GM23338 (cell line): ENCODE data around the gene FASLG. TPM values are rescaled to one million over a fixed set of nuclear protein-coding genes. Genes with fewer than 3 reads are reported as not detected.

Source experiments
- ATAC-seq: fragments of 200-7000 bp; cut with Tn5 transposase; 3 replicates; pipeline ENCODE4 v1.9.1; 2020
- DNase-seq: peaks from one replicate; pipeline ENCODE4 v3.0.0-alpha.2; 2015; ENCODE audit warnings: low spot score
- H2AFZ ChIP-seq: fragments of 200-600 bp; sonication (generic); 2 replicates; pipeline ENCODE4 v1.8.0; 2016; ENCODE audit warnings: antibody characterized with exemption, mild to moderate bottlenecking, moderate library complexity
- H3F3A ChIP-seq: fragments of 200-600 bp; sonication (generic); replicated peaks from 2 replicates; pipeline ENCODE4 v1.8.0; 2017; ENCODE audit warnings: antibody characterized with exemption, mixed run types, low read depth
- H3K27ac ChIP-seq: fragments of 200-600 bp; sonication (generic); 2 replicates; pipeline ENCODE4 v1.6.1; 2016; ENCODE audit warnings: low read depth
- H3K27me3 ChIP-seq: fragments of 200-600 bp; sonication (generic); 2 replicates; pipeline ENCODE4 v1.8.0; 2016; ENCODE audit warnings: mild to moderate bottlenecking, mixed run types, moderate library complexity; ENCODE audit not compliant: insufficient read depth
- H3K36me3 ChIP-seq: fragments of 200-600 bp; sonication (generic); 2 replicates; pipeline ENCODE4 v1.8.0; 2016; ENCODE audit warnings: mild to moderate bottlenecking; ENCODE audit not compliant: insufficient read depth
- H3K4me1 ChIP-seq: fragments of 200-600 bp; sonication (generic); 2 replicates; pipeline ENCODE4 v1.8.0; 2016; ENCODE audit warnings: mild to moderate bottlenecking, moderate library complexity; ENCODE audit not compliant: insufficient read depth
- H3K4me2 ChIP-seq: fragments of 200-600 bp; sonication (generic); 2 replicates; pipeline ENCODE4 v1.7.1; 2017; ENCODE audit warnings: mixed run types
- H3K4me3 ChIP-seq: fragments of 200-600 bp; sonication (generic); 2 replicates; pipeline ENCODE4 v1.6.1; 2016; ENCODE audit warnings: mixed run types
- H3K79me2 ChIP-seq: fragments of 200-600 bp; sonication (generic); replicated peaks from 2 replicates; pipeline ENCODE4 v1.8.0; 2017; ENCODE audit warnings: mild to moderate bottlenecking; ENCODE audit not compliant: insufficient read depth
- H3K9me2 ChIP-seq: fragments of 200-600 bp; sonication (generic); 2 replicates; pipeline ENCODE4 v1.8.0; 2017; ENCODE audit not compliant: insufficient read depth
- H4K20me1 ChIP-seq: fragments of 200-600 bp; sonication (generic); replicated peaks from 2 replicates; pipeline ENCODE4 v1.8.0; 2017; ENCODE audit warnings: mild to moderate bottlenecking; ENCODE audit not compliant: insufficient read depth
- H3K27ac Mint-ChIP-seq: 2 replicates; pipeline ENCODE4 v1.8.0; 2020; ENCODE audit warnings: inconsistent platforms, mild to moderate bottlenecking, moderate library complexity, mixed read lengths
- H3K27me3 Mint-ChIP-seq: 3 replicates; pipeline ENCODE4 v1.8.0; 2022; ENCODE audit warnings: low read depth, mild to moderate bottlenecking, moderate library complexity, mixed read lengths, inconsistent platforms; ENCODE audit not compliant: insufficient read depth, poor library complexity
- H3K36me3 Mint-ChIP-seq: 3 replicates; pipeline ENCODE4 v1.8.0; 2021; ENCODE audit warnings: low read depth, mild to moderate bottlenecking, inconsistent platforms, moderate library complexity, mixed read lengths
- H3K4me1 Mint-ChIP-seq: 3 replicates; pipeline ENCODE4 v1.8.0; 2020; ENCODE audit warnings: mild to moderate bottlenecking, inconsistent platforms, mixed read lengths
- H3K4me3 Mint-ChIP-seq: 3 replicates; pipeline ENCODE4 v1.8.0; 2021; ENCODE audit warnings: moderate library complexity, mild to moderate bottlenecking, inconsistent platforms, mixed read lengths
- H3K9me3 Mint-ChIP-seq: 3 replicates; pipeline ENCODE4 v1.8.0; 2020; ENCODE audit warnings: moderate library complexity, mild to moderate bottlenecking, inconsistent platforms, mixed read lengths
- CREB1 ChIP-seq: fragments of 250-450 bp; sonication (Bioruptor Pico); IDR thresholded peaks from 2 replicates; pipeline ENCODE4 v1.5.0; 2020; ENCODE audit warnings: low read depth, mild to moderate bottlenecking, moderate library complexity
- CTCF ChIP-seq, 2 experiments: fragments of 200-600 bp in 1 of 2; sonication (generic) in 1 of 2; conservative IDR thresholded peaks; 2 replicates each; pipeline versions ENCODE4 v1.5.1 to v1.6.1; 2016 to 2017; ENCODE audit warnings: antibody characterized with exemption in 2 of 2, low read depth in 2 of 2, mild to moderate bottlenecking in 2 of 2, moderate library complexity in 1 of 2
- ETS1 ChIP-seq: IDR thresholded peaks from 2 replicates; pipeline ENCODE4 v1.6.1; 2016; ENCODE audit warnings: antibody characterized with exemption
- EZH2 ChIP-seq: fragments of 200-600 bp; sonication (generic); IDR thresholded peaks from one replicate; pipeline ENCODE4 v1.8.0; 2017; ENCODE audit warnings: antibody characterized with exemption, mild to moderate bottlenecking, low read depth; ENCODE audit not compliant: unreplicated experiment
- EZH2phosphoT487 ChIP-seq: fragments of 200-600 bp; sonication (generic); IDR thresholded peaks from one replicate; pipeline ENCODE4 v1.8.1; 2018; ENCODE audit warnings: antibody characterized with exemption; ENCODE audit not compliant: unreplicated experiment
- JUNB ChIP-seq: IDR thresholded peaks from one replicate; pipeline ENCODE4 v1.6.1; 2016; ENCODE audit warnings: antibody characterized with exemption; ENCODE audit not compliant: unreplicated experiment
- POLR2AphosphoS5 ChIP-seq: IDR thresholded peaks from 2 replicates; pipeline ENCODE4 v1.6.1; 2016; ENCODE audit warnings: antibody characterized with exemption, low read depth
- REST ChIP-seq: IDR thresholded peaks from one replicate; pipeline ENCODE4 v1.6.1; 2018; ENCODE audit warnings: antibody characterized with exemption; ENCODE audit not compliant: unreplicated experiment
- STAT1 ChIP-seq: IDR thresholded peaks from one replicate; pipeline ENCODE4 v1.6.1; 2016; ENCODE audit warnings: antibody characterized with exemption; ENCODE audit not compliant: unreplicated experiment
- ZNF114 ChIP-seq: fragments of 250-450 bp; sonication (Bioruptor Pico); IDR thresholded peaks from 2 replicates; pipeline ENCODE4 v1.5.0; 2020; ENCODE audit warnings: mild to moderate bottlenecking, moderate library complexity
- ZNF331 ChIP-seq: fragments of 250-450 bp; sonication (Bioruptor Pico); IDR thresholded peaks from 2 replicates; pipeline ENCODE4 v1.5.0; 2020; ENCODE audit warnings: low read depth, mild to moderate bottlenecking, moderate library complexity
- ZNF462 ChIP-seq: fragments of 250-450 bp; sonication (Bioruptor Pico); IDR thresholded peaks from 2 replicates; pipeline ENCODE4 v1.5.0; 2020; ENCODE audit warnings: mild to moderate bottlenecking, moderate library complexity
- polyA plus RNA-seq: library from polyadenylated mRNA; unstranded; fragments of >200 nt; fragmentation: Nextera tagmentation; extraction: Ambion mirVana; gene quantifications from 2 replicates; pipeline ENCODE4 v1.2.1, GENCODE V29; 2016
- total RNA-seq: library from RNA; depleted of rRNA; stranded (reverse); fragments of >200 nt; shearing (Covaris generic); gene quantifications from 2 replicates; pipeline ENCODE4 v1.2.3, GENCODE V29; 2014

FASLG gene
- total and polyA plus RNA-seq, 2 experiments from 2014 or later: not detected

- no peak for TF ChIP-seq REST
- TF ChIP-seq JUNB: no peak
- no peak for TF ChIP-seq CTCF (conservative IDR thresholded peaks at IDR 0.05; ENCODE audit: low read depth in 2 of 2)
- no peak for TF ChIP-seq POLR2AphosphoS5
- TF ChIP-seq ZNF114 (CRISPR knock-in tag): no peak
- TF ChIP-seq EZH2phosphoT487: no peak
- no peak for TF ChIP-seq ZNF331 (CRISPR knock-in tag)
- TF ChIP-seq STAT1: no peak
- TF ChIP-seq ETS1: no peak
- no peak for TF ChIP-seq EZH2
Observed at GRCh38 chr1:172638885-172639831, 19.7 kb upstream of the FASLG start (continued).

- no peaks in the 10 kb centered on the region for H3K36me3 ChIP-seq
- H3K4me3 ChIP-seq: no peak overlapping the region
- H3K4me1 Mint-ChIP-seq: peaks cover 11% of the 10 kb centered on the region
- H3K36me3 Mint-ChIP-seq: no peaks in the 10 kb centered on the region
- H3K79me2 ChIP-seq: no peaks in the 10 kb centered on the region
- ATAC-seq: no peak
- DNase-seq: no peak
- H3K4me2 ChIP-seq: no peak overlapping the region
- no peak overlapping the region for H3K27ac Mint-ChIP-seq
- H3K27ac ChIP-seq: no peak overlapping the region
- no peaks in the 10 kb centered on the region for H4K20me1 ChIP-seq
- no peak overlapping the region for H3K4me3 Mint-ChIP-seq
- no peaks in the 10 kb centered on the region for H3K9me3 Mint-ChIP-seq
- no peaks in the 10 kb centered on the region; the same call in 1 of the 2 replicates for H3K9me2 ChIP-seq
- no peaks in the 10 kb centered on the region for H3F3A ChIP-seq
- H2AFZ ChIP-seq: no peak overlapping the region
- no peaks in the 10 kb centered on the region for H3K27me3 Mint-ChIP-seq
- H3K27me3 ChIP-seq: no peaks in the 10 kb centered on the region
- H3K4me1 ChIP-seq: no peaks in the 10 kb centered on the region
- no peak for TF ChIP-seq ZNF331 (CRISPR knock-in tag)
- no peak for TF ChIP-seq CREB1 (CRISPR knock-in tag)
- no peak for TF ChIP-seq ZNF462
- TF ChIP-seq EZH2phosphoT487: no peak
- no peak for TF ChIP-seq POLR2AphosphoS5
Observed at GRCh38 chr1:172640111-172640510, 18.8 kb upstream of the FASLG start.
